ENCODE measurements around the gene GRAMD1A. TPM values are rescaled to one million over a fixed set of nuclear protein-coding genes. Genes with fewer than 3 reads are reported as not detected.

Gene GRAMD1A
- 100 to 1,000 TPM; 173 to 187 TPM for total RNA-seq

DNA sequence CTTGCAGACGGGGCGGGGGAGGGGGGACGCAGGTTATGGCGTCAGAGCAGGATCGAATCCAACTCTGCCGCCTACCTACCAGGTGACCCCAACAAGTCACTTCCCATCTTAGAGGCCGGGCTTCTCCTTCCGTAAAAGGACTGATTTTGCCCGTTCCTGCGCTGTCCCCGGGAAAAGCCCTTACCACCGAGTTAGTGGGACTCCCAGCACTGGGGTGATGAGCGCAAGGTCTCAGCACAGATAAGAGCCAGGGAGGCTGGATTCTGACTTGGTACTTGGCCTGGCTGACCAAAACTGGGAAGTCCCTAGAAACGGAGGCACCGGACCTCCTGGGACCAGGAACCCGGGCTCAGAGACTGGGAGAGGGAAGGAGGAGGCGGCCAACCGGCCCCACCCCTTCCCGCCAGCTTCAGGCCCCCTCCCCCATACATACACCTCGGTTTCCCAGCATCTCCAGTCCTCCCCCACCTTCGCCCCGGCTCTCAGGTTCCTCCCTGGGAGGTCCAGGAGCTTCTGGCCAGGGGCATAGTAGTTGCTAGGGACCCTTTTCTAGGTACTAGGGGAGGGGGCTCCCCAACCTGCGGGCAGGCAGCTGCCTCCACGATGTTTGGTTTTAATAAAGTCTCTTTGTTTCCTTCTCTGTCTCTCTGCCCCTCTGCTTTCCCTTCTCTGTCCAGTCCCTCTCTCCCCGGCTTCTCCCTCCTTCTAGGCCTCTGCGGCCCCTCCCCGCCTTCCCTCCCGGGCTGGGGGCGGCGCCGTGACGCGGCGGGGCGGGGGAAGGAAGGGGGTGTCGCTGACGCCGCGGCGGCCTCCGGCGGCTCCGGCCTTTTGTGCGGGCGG lies at the start of gene GRAMD1A:
Gene GRAMD1A (plus strand): TSS at position 826 of the 840 bp plus-strand sequence. CDS start 156 bp downstream, outside the sequence.
- Mint-ChIP-seq H3K27me3 (no peaks in the 10 kb centered on the region), H3K9me3 (no peaks in the 10 kb centered on the region), H3K36me3 (peaks cover 21% of the 10 kb centered on the region), H3K4me1 (peaks cover 54% of the 10 kb centered on the region), H3K4me3 (peak within 1 kb of the TSS; percentile 91), H3K27ac (peak within 1 kb of the TSS; percentile 95)
- peak; percentile 85 for DNase-seq
- ATAC-seq (ENCODE audit: low read depth): peak; percentile 33
- POLR2A ChIA-PET: interaction anchor here (0.7 to 4.0 kb wide), 4 partner anchors 10 to 36 kb away, joined by 3 to 21 read pairs (median 7); partner anchors contain the start of gene ZNF792

DNA sequence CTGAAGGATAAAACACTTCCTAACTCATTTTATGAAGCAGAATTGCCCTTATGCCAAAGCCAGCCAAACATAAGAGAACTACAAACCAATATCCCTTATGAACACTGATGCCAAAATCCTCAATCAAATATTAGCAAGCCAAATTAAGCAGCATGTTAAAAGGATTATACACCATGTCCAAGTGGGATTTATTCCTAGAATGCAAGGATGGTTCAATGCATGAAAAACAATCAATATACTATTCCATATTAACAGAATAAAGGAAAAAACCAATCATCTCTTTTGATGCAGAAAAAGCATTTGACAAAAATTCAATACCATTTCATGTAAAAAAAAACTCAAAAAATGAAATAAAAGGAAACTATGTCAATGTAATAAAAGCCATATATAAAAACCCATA lies 47.0 kb upstream of the GRAMD1A start:
- peaks cover 41% of the 10 kb centered on the region for H3K9me3 Mint-ChIP-seq
- H3K27me3 Mint-ChIP-seq: no peaks in the 10 kb centered on the region
- H3K27ac Mint-ChIP-seq: no peak overlapping the region
- H3K4me3 Mint-ChIP-seq: no peak overlapping the region
- POLR2A ChIA-PET: no interaction called here
- H3K4me1 Mint-ChIP-seq: no peaks in the 10 kb centered on the region
- ATAC-seq (ENCODE audit: low read depth) (no peak), DNase-seq (no peak)
- peaks cover 84% of the 10 kb centered on the region for H3K36me3 Mint-ChIP-seq

DNA sequence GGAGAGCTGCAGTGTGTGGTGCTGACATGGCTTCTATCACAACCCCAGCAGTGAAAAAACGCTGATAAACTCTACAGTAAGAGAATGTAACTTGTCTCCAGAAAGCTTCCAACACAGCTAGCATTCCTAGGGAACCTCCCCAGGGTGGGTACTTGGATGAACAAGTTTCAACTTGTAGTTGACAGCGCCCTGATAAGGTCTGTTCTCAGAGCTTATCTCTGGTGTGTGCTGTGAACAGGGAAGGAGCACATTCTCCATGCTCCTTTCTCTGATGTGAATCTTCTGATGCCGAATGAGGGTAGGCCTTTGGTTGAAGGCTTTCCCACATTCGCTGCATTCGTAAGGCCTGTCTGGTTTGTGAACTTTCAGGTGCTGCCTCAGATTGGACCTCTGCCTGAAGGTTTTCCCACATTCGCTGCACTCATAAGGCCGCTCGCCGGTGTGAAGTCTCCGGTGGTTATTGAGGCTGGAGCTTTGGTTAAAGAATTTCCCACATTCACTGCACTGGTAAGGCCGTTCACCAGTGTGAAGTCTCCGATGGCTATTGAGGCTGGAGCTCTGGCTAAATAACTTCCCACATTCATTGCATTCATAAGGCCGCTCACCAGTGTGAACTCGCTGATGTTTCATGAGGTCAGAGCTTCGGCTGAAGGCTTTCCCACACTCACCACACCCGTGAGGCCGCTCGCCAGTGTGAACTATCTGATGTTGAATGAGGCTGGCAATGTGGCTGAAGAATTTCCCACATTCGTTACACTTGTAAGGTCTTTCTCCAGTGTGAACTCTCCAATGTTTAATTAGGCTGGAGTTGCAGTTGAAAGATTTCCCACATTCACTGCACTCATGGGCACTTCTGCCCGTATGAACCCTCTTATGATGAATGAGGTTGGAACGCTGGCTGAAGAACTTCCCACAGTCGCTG lies 42.0 kb upstream of the GRAMD1A start:
- no peak for ATAC-seq (ENCODE audit: low read depth)
- Mint-ChIP-seq H3K27me3 (no peaks in the 10 kb centered on the region), H3K9me3 (peaks cover 57% of the 10 kb centered on the region), H3K27ac (no peak overlapping the region), H3K4me1 (peaks cover 17% of the 10 kb centered on the region), H3K4me3 (no peak overlapping the region), H3K36me3 (peaks cover 94% of the 10 kb centered on the region)
- POLR2A ChIA-PET: no interaction called here
- no peak for DNase-seq

DNA sequence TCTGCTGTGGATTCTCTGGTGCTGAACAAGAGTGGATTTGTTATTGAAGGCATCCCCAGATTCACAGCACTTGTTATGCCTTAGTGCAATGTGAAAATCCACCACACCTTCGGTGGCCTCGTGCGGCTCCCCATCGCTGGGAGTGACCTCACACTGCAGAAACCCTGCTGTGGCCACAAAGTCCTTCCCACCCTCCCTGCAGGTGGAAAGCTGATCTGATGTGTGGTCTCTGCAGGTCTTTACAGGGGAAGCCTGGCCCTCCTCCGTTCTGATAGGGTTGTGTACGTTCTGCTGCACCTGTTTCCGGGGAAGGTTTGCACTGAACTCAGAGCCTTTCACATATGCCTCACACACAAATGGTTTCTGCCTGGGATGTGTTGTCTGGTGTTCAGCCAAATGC lies 41.1 kb upstream of the GRAMD1A start:
- DNase-seq (no peak), ATAC-seq (ENCODE audit: low read depth) (no peak)
- Mint-ChIP-seq H3K9me3 (peaks cover 51% of the 10 kb centered on the region), H3K4me1 (peaks cover 19% of the 10 kb centered on the region), H3K27ac (no peak overlapping the region), H3K27me3 (no peaks in the 10 kb centered on the region), H3K4me3 (no peak overlapping the region), H3K36me3 (peaks cover 89% of the 10 kb centered on the region)
- POLR2A ChIA-PET: no interaction called here

DNA sequence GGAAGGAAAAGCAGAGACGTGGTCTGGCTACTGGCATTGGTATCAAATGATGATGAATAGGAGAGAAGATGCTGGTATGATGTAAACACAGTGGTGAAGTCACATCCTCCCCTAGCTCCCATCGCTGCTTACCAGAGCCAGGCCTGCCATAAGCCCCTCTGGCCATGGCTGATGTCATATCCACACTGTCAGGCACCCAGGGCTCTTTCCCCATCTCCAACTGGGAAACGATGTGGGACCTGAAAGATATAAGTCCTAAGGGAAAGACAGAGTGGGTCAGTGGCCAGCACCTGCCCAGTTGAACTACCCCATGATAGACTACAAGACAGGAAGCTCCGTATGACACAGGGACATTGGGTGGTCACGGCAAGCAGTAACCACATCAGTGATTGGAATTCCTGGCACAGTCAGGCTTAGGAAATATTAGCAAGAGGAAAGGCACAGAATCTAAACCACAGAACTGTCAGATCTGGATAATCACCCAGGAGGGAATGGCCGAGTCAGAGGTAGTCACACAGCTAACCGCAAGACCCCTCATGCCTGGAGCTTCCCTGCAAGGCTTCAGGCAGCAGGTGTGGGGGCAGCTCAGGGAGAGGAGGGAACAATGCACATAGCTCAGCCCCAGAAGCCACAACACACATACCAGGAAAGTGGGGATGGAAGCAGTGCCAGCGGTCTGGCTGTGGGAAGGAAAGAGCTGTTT lies 39.9 kb upstream of the GRAMD1A start:
- DNase-seq (no peak), ATAC-seq (ENCODE audit: low read depth) (no peak)
- Mint-ChIP-seq H3K36me3 (peaks cover 79% of the 10 kb centered on the region), H3K4me3 (peak overlapping the region; percentile 4), H3K4me1 (peaks cover 21% of the 10 kb centered on the region), H3K9me3 (peaks cover 46% of the 10 kb centered on the region), H3K27me3 (no peaks in the 10 kb centered on the region), H3K27ac (no peak overlapping the region)
- POLR2A ChIA-PET: interaction anchor here (0.7 to 1.3 kb wide), 2 partner anchors 12 to 34 kb away, joined by 3 to 4 read pairs; partner anchors contain the start of gene ZNF30

DNA sequence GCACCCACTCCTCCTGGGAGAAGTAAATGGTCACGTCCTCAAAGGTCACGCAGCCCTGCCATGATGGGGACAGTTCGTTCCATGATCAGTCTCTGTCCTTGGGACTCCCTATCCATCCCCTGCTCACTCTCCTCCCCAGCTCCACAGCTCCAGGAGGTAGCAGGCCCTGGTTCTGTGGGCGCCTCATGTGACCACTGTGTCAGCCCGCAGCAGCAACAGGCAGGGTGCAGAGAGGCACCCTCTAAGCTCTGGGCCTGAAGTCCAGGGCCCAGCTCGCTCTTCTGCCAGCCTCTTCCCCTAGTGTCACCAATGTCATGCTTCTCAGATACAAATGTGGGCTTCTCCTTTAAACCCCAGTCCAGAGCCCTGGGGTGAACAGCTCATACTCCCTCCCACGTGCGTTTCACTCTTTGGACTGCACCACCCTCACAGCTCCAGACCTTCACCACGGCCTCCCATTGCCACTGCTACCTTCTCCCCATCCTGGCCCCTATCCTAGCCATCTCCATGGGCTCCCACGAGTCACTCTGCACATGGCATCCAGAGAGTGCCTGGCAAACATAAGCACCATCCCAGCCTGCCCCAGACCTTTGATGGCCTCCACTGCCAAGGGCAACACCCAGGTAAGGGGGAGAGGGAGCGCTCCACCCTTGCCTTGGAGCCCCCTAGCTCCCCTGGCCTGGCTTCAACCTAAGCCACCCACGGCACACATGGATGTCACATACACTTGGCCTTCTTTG lies 39.0 kb upstream of the GRAMD1A start:
- Mint-ChIP-seq H3K27ac (peak overlapping the region; percentile 89), H3K4me3 (no peak overlapping the region), H3K27me3 (no peaks in the 10 kb centered on the region), H3K4me1 (peaks cover 21% of the 10 kb centered on the region), H3K9me3 (peaks cover 39% of the 10 kb centered on the region), H3K36me3 (peaks cover 71% of the 10 kb centered on the region)
- ATAC-seq (ENCODE audit: low read depth) (no peak), DNase-seq (no peak)
- POLR2A ChIA-PET: interaction anchor here (0.7 to 1.0 kb wide), 2 partner anchors 13 to 61 kb away, joined by 3 read pairs; no protein-coding TSS in a partner anchor

DNA sequence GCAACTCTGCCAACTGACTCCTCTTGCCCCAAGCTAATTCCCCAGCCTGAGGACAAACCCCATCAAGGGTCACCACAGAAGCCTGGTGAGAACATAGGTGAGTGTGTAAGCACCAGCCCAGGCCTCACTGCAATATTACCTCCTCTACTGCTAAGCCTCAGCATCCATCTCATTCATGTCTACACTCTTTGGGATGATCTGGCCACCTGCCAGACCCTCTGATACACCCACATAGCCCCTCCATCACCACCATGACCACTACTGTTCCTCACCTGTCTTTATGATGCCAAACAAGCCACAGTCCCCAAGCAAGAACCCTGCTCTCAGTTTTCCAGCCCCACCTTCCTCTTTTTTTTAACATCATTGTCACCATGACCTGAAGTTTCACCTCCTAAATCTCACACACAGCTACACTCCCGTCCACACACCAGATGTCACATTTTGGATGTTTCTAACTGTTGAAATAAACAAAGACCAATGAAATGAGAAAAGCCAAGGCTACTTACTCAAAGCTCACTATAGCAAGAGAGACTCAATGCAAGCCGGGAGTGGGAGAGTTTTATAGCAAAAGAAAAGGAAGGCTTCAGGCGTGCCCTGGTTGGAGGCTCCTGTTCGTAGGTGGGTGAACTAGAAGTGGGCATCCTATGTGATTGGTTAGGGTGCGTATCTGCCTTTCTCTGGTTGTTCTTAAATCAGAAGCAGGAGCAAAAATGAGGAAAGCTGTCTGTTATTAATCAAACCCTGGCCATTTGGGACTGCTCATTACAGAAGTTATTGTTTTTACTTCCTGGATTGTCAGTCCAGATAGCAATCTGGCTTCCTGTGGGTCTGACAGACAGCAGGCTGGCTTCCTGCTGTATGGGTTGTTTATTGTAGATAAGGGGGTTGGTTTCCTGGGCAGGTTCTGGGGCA lies 38.1 kb upstream of the GRAMD1A start:
- ATAC-seq (ENCODE audit: low read depth) (peak; percentile 68), DNase-seq (no peak)
- H3K4me3 Mint-ChIP-seq: peak overlapping the region; percentile 94
- no peaks in the 10 kb centered on the region for H3K27me3 Mint-ChIP-seq
- POLR2A ChIA-PET: interaction anchor here (1.0 kb wide), 1 partner anchor 60 kb away, joined by 3 read pairs; no protein-coding TSS in a partner anchor
- H3K4me1 Mint-ChIP-seq: peaks cover 21% of the 10 kb centered on the region
- H3K36me3 Mint-ChIP-seq: peaks cover 62% of the 10 kb centered on the region
- H3K27ac Mint-ChIP-seq: peak overlapping the region; percentile 89
- H3K9me3 Mint-ChIP-seq: peaks cover 36% of the 10 kb centered on the region

DNA sequence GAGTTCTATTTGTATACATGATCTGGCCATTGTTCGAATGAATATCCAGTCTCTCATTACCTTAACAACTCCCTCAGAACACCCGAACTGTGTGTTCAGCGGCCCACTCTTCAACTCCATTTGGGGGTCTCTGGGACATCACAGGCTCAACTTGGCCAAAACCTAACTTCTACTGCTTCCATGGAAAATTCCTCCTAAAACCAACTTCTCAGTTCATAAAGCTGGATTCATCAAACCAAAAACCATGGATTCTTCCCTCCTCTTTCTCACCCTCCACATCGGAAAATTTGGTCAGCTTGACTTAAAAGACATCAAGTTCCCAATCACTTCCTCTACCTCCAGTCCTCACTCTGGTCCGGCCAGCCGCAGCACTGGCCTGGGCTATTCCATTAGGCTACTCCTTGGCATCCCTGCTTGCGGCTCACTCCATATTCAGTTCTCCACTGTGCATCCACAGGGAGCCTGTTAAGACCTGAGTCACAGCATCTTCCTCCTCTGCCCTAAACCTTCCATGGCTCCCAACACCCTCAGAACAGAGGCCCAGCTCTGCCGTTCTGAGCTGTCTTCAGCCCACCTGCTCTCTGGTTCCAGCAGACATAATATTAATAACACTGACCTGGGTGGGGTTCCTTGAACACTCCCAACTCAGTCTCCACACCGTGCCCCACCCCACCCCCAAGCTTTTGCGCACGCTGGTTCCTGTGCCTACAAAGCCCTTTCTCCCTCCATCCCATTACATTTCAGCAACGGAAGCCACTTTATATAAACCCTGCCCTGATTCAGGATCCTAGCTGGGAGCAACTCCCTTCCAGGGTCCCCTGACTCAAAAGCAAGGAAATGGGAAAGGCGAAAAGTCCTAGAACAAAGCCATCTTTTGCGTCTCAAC lies 37.2 kb upstream of the GRAMD1A start:
- H3K27me3 Mint-ChIP-seq: peaks cover 2% of the 10 kb centered on the region
- peaks cover 38% of the 10 kb centered on the region for H3K9me3 Mint-ChIP-seq
- POLR2A ChIA-PET: interaction anchor here (0.9 to 1.8 kb wide), 6 partner anchors 10 to 104 kb away, joined by 3 to 8 read pairs (median 4); partner anchors contain the start of gene ZNF30
- H3K4me3 Mint-ChIP-seq: peak overlapping the region; percentile 94
- H3K27ac Mint-ChIP-seq: peak overlapping the region; percentile 89
- peaks cover 54% of the 10 kb centered on the region for H3K36me3 Mint-ChIP-seq
- no peak for ATAC-seq (ENCODE audit: low read depth)
- peaks cover 21% of the 10 kb centered on the region for H3K4me1 Mint-ChIP-seq
- DNase-seq: peak; percentile 39

DNA sequence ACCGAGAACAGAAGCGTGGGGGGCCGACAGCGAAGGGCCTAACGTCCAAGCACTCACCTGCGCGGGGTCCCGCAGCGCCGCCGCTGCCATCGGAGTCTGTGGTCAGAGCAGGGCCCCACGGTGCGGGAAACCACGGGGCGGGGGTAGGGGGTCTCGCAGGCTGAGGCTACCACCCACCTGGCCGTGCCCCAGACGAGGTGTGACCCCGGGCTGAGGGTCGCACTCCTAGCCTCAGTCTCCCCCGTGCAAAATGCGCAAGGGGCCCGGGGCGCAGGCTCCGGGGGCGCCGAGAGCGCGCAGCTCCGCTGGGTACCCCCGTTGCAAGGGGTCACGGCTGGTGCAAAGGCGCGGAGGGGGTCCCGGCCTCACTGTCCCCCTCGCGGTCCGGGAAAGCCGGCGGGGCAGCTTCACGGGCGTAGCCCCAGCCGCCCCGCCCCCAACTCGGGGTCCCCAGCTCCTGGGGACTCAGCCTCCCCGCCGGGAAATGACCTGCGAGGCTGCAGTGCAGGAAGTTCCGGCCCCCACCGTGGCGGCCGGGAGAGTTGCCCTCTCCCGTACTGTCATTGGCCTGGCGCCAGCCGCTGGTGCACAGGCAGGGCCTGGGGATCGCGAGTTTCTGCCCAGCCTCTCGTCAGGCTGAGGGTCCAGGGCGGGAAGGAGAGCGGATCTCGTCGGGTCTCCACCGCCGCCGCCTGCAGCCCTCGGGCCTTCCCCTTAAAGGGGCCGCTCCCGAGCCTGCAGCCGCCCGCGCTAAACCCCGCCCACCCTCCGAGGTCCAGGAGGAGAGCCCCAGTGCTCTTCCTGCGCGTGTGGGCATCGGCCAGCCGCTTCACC lies 36.3 kb upstream of the GRAMD1A start, which contains the start of gene ZNF792:
Gene ZNF792 (minus strand): TSS at position 657 of the 834 bp plus-strand sequence. CDS start 567 bp downstream, at position 90.
- peak within 1 kb of the TSS; percentile 89 for H3K27ac Mint-ChIP-seq
- ATAC-seq (ENCODE audit: low read depth): peak; percentile 67
- POLR2A ChIA-PET: interaction anchor here (0.7 to 1.8 kb wide), 7 partner anchors 9 to 104 kb away, joined by 3 to 8 read pairs (median 3); partner anchors contain the start of gene ZNF30
- DNase-seq: peak; percentile 69
- peaks cover 46% of the 10 kb centered on the region for H3K36me3 Mint-ChIP-seq
- H3K4me1 Mint-ChIP-seq: peaks cover 21% of the 10 kb centered on the region
- H3K4me3 Mint-ChIP-seq: peak within 1 kb of the TSS; percentile 94
- peaks cover 41% of the 10 kb centered on the region for H3K9me3 Mint-ChIP-seq
- peaks cover 3% of the 10 kb centered on the region for H3K27me3 Mint-ChIP-seq

DNA sequence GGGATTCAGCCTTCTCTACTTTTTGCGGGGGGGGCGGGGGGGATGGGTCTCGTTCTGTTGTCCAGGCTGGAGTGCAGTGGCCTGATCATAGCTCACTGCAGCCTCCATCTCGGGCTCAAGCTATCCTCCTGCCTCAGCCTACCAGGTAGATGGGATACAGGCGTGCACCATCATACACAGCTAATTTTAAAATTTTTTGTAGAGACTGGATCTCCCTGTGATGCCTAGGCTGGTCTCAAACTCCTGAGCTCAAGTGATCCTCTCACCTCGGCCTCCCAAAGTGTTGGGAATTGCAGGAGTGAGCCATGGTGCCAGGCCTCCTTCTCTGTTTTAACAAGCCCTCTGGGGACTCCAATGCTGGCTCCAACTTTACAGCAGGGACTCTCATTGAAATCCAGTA lies 35.5 kb upstream of the GRAMD1A start:
- Mint-ChIP-seq H3K4me3 (peak overlapping the region; percentile 69), H3K27me3 (peaks cover 3% of the 10 kb centered on the region), H3K27ac (no peak overlapping the region), H3K36me3 (peaks cover 38% of the 10 kb centered on the region), H3K4me1 (peaks cover 21% of the 10 kb centered on the region), H3K9me3 (peaks cover 38% of the 10 kb centered on the region)
- ATAC-seq (ENCODE audit: low read depth) (no peak), DNase-seq (no peak)
- POLR2A ChIA-PET: interaction anchor here (1.6 to 1.8 kb wide), 2 partner anchors 38 to 50 kb away, joined by 6 to 8 read pairs; partner anchors contain the start of gene ZNF30
